Mesendoderm (in vitro differentiated cells): Measurements from ENCODE around the gene CORO1A. TPM values are rescaled to one million over a fixed set of nuclear protein-coding genes. Genes with fewer than 3 reads are reported as not detected.
A peak's percentile ranks its signal among the peaks of the same experiment; 100 is the strongest.

ENCODE experiments used
- DNase-seq: peaks from one replicate; pipeline ENCODE4 v3.0.0; 2013
- H2AK5ac ChIP-seq: 2 replicates; pipeline ENCODE4 v1.6.1; 2013; ENCODE audit warnings: low read length, inconsistent platforms
- H2BK120ac ChIP-seq: 2 replicates; pipeline ENCODE4 v1.6.1; 2013; ENCODE audit warnings: low read depth, mild to moderate bottlenecking, low read length, moderate library complexity, mixed read lengths
- H2BK15ac ChIP-seq: replicated peaks from 2 replicates; pipeline ENCODE4 v1.6.1; 2013; ENCODE audit warnings: low read depth, mild to moderate bottlenecking, moderate library complexity
- H2BK5ac ChIP-seq: 2 replicates; pipeline ENCODE4 v1.6.1; 2013; ENCODE audit warnings: low read length, inconsistent platforms
- H3K18ac ChIP-seq: 2 replicates; pipeline ENCODE4 v1.6.1; 2013; ENCODE audit warnings: mild to moderate bottlenecking, low read length, mixed read lengths
- H3K23ac ChIP-seq: one replicate; pipeline ENCODE4 v1.6.1; 2013; ENCODE audit warnings: low read length
- H3K27ac ChIP-seq: 2 replicates; pipeline ENCODE4 v1.5.1; 2013; ENCODE audit warnings: low read depth, mild to moderate bottlenecking, inconsistent platforms, low read length, moderate library complexity
- H3K27me3 ChIP-seq: 2 replicates; pipeline ENCODE4 v1.6.1; 2013; ENCODE audit warnings: low read length, control low read depth, mild to moderate bottlenecking, inconsistent platforms; ENCODE audit not compliant: insufficient read depth, poor library complexity
- H3K36me3 ChIP-seq: 2 replicates; pipeline ENCODE4 v1.6.1; 2013; ENCODE audit warnings: low read length, inconsistent platforms; ENCODE audit not compliant: control insufficient read depth, insufficient read depth
- H3K4ac ChIP-seq: one replicate; pipeline ENCODE4 v1.6.1; 2013; ENCODE audit warnings: low read depth, mild to moderate bottlenecking, low read length, moderate library complexity
- H3K4me1 ChIP-seq: 2 replicates; pipeline ENCODE4 v1.6.1; 2013; ENCODE audit warnings: low read depth, low read length, inconsistent platforms; ENCODE audit not compliant: control insufficient read depth
- H3K4me2 ChIP-seq: 2 replicates; pipeline ENCODE4 v1.6.1; 2013; ENCODE audit warnings: low read length
- H3K4me3 ChIP-seq: 2 replicates; pipeline ENCODE4 v1.5.1; 2013; ENCODE audit warnings: mild to moderate bottlenecking, low read length
- H3K56ac ChIP-seq: one replicate; pipeline ENCODE4 v1.6.1; 2013; ENCODE audit warnings: low read length
- H3K79me1 ChIP-seq: 2 replicates; pipeline ENCODE4 v1.6.1; 2013; ENCODE audit warnings: low read length, inconsistent platforms
- H3K79me2 ChIP-seq: 2 replicates; pipeline ENCODE4 v1.6.1; 2013; ENCODE audit warnings: mild to moderate bottlenecking, low read length; ENCODE audit not compliant: control insufficient read depth, insufficient read depth
- H3K9ac ChIP-seq: 2 replicates; pipeline ENCODE4 v1.6.1; 2013; ENCODE audit warnings: low read length, inconsistent platforms
- H4K5ac ChIP-seq: one replicate; pipeline ENCODE4 v1.6.1; 2013; ENCODE audit warnings: low read length
- H4K8ac ChIP-seq: one replicate; pipeline ENCODE4 v1.6.1; 2013; ENCODE audit warnings: low read depth, mild to moderate bottlenecking, control low read depth, low read length, moderate library complexity
- WGBS: extraction: QIAGEN DNeasy Blood & Tissue Kit; methylation state at CpG from one replicate; pipeline ENCODE4 v1.1.7; 2013; ENCODE audit warnings: low lambda C conversion rate, missing lambda C conversion rate; ENCODE audit not compliant: insufficient coverage; ENCODE audit errors: extremely low coverage; 5-methylcytosine and 5-hydroxymethylcytosine counted together
- polyA plus RNA-seq, 2 experiments: library from polyadenylated mRNA; stranded (reverse); fragments of 200-250 nt; gene quantifications; one replicate each; pipeline ENCODE4 v1.2.3, GENCODE V29; 2013

CORO1A gene
- 6.3 TPM for polyA plus RNA-seq (2013, experiment 1 of 2)
- polyA plus RNA-seq (2013, experiment 2 of 2) = 6.9 TPM

DNA sequence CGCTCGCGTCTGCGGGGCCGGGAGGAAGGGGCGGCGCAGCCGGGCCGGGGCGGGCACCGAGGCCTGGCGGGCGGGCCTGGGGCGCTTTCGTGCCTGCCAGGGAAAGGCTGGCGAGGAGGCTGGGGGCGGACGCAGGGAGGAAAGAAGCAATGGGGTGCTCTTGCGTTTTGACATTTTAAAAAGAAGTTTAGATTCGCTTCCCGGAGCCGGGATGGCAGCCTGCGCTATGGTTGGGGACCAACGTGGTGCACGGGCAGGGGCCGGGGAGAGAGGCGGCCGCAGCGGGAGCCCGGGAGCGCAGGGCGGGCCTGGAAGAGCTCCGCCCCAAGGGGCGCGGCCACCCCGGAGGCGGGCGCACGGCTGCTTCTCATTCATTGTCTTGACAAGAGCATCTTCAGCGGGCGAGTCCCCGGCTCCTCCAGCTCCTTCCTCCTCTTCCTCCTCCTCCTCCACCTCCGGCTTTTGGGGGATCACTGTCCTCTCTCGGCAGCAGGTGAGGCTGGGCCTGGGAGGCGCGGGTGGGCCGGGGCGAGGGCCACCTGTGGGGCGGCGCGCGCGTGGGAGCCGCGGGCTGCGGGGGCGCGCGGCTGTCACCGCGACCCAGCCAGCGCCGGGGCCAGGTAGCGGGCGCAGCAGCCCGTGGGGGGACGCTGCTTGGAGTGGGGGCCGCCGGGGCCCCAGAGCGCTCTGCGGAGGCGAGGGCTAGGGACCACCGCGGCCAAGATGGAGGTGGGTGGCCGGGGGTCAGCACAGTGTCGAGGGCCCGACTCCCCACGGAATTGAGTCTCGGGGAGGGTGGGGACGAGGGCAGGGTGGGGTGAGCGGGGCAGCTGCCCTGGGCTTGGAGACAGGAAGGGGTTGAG, at the start of gene CORO1A:
Gene CORO1A, plus strand, starts transcription at position 370 of the 863 bp plus-strand sequence. CDS start 1,608 bp downstream, outside the sequence.
- Histone ChIP-seq H2BK15ac (no peak within 1 kb of the TSS), H2BK120ac (no peak within 1 kb of the TSS), H3K18ac (no peak within 1 kb of the TSS), H2BK5ac (no peak within 1 kb of the TSS), H3K9ac (peak within 1 kb of the TSS; percentile 70), H4K5ac (no peak within 1 kb of the TSS), H3K4me1 (no peaks in the 10 kb centered on the region), H3K23ac (no peak within 1 kb of the TSS), H3K79me1 (no peaks in the 10 kb centered on the region), H3K79me2 (no peaks in the 10 kb centered on the region), H3K4me2 (peak within 1 kb of the TSS; percentile 84), H3K27ac (no peak within 1 kb of the TSS), H3K4ac (no peak within 1 kb of the TSS), H3K27me3 (no peaks in the 10 kb centered on the region), H3K4me3 (peak within 1 kb of the TSS; percentile 47), H3K36me3 (no peaks in the 10 kb centered on the region), H4K8ac (no peak within 1 kb of the TSS), H2AK5ac (no peak within 1 kb of the TSS), H3K56ac (peak within 1 kb of the TSS; percentile 87)
- DNase-seq = peak; percentile 84
- no CpG with 5 or more reads among the region's 81 CpGs for WGBS

DNA sequence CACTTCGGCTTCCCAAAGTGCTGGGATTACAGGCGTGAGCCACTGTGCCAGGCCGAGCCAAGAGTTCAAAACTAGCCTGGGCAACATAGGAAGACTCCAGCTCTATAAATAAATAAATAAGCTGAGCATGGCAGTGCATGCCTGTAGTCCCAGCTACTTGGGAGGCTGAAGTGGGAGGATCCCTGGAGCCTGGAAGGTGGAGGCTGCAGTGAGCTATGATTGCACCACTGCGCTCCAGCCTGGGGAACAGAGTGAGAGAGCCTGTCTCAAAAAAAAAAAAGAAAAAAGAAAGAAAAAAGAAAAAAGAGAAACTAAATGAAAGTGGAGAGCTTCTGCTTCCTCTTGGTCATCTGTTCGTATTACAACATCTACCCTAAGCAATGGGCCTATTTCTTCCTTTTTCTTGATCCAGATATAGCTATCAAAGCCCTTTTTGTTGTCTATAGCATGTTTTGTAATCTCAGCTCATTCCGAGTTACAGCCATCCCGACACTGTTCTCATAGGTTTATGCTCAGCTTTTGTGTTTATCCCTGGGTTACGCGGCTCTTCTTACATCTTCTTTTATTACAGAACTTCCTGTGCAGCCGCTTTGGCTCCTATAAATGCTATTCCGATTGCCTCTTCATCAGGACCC, 46.3 kb upstream of the CORO1A start:
- no peak overlapping the region for H4K8ac ChIP-seq
- no CpG with 5 or more reads among the region's 11 CpGs for WGBS
- no peak overlapping the region for H3K9ac ChIP-seq
- no peaks in the 10 kb centered on the region for H3K79me2 ChIP-seq
- H4K5ac ChIP-seq = no peak overlapping the region
- H3K18ac ChIP-seq = no peak overlapping the region
- H3K79me1 ChIP-seq = no peaks in the 10 kb centered on the region
- H3K4me1 ChIP-seq = no peaks in the 10 kb centered on the region
- H3K27me3 ChIP-seq = no peaks in the 10 kb centered on the region
- H2AK5ac ChIP-seq = no peak overlapping the region
- H3K4me2 ChIP-seq = no peak overlapping the region
- H2BK5ac ChIP-seq = no peak overlapping the region
- H2BK120ac ChIP-seq = no peak overlapping the region
- no peak overlapping the region for H3K56ac ChIP-seq
- no peaks in the 10 kb centered on the region for H3K36me3 ChIP-seq
- DNase-seq = no peak
- no peak overlapping the region for H3K23ac ChIP-seq
- no peak overlapping the region for H3K4ac ChIP-seq
- H3K4me3 ChIP-seq = no peak overlapping the region
- H3K27ac ChIP-seq = no peak overlapping the region
- H2BK15ac ChIP-seq = no peak overlapping the region

DNA sequence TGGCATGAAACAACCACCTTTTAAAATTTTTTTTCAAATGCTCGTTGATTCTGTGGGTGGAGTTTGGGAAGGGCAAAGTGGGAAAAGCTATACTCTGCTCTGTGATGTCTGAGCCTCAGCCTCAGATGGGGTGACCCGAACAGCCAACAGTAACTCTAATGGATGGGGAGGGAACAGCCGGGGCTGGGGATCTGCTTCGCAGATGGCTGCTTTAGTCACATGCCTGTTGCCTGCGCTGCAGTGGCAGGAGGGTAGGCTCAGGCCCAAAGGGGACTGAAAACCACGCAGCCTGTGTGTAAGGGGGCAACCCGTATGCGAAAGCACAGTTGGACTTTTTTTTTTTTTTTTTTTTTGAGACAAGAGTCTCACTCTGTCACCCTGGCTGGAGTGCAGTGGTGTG, 45.5 kb upstream of the CORO1A start:
- Histone ChIP-seq H3K27ac (no peak overlapping the region), H4K5ac (no peak overlapping the region), H3K9ac (no peak overlapping the region), H2AK5ac (no peak overlapping the region), H3K18ac (no peak overlapping the region), H3K4ac (no peak overlapping the region), H4K8ac (no peak overlapping the region), H3K4me3 (no peak overlapping the region), H2BK15ac (no peak overlapping the region), H3K56ac (no peak overlapping the region), H3K4me2 (no peak overlapping the region), H3K79me2 (no peaks in the 10 kb centered on the region), H2BK5ac (no peak overlapping the region), H3K27me3 (no peaks in the 10 kb centered on the region), H3K36me3 (no peaks in the 10 kb centered on the region), H2BK120ac (no peak overlapping the region), H3K4me1 (no peaks in the 10 kb centered on the region), H3K79me1 (no peaks in the 10 kb centered on the region), H3K23ac (no peak overlapping the region)
- DNase-seq = no peak
- no CpG with 5 or more reads among the region's 8 CpGs for WGBS

DNA sequence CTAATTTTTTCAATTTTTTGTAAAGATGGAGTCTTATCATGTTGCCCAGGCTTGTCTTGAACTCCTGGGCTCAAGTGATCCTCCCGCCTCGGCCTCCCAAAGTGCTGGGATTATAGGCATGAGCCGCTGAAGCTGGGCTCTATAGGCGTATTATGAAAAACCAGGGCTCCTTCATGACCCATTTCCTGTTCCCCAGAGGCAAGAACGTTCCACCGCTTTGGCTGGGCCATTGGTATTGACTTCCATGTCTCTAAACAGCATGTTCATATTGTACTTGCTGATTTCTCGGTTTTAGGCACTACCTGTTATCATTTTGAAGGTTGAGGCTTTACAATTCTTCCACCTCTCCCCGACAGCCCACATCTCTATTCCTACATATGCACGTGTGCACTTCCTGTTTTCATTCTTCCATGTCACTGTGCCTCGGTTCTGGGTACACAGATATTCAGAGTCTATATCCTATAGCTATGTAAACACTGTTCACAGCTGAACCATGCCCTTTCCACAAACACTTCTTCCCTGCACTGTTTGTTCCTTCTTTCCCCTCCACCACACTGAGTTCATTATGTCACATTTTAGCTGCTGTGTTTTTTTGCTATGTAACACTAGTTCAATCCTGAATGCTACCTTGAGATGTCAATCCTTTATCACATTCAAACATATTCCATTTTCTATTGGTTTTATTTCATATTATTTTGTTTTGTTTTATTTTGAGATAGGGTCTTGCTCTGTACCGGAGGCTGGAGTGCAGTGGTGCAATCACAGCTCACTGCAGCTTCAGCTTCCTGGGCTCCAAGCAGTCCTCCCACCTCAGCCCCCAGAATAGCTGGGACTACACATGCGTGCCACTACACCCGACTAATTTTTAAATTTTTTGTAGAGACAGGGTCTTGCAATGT, 43.6 kb upstream of the CORO1A start:
- H2BK120ac ChIP-seq = no peak overlapping the region
- no peak overlapping the region for H3K4me2 ChIP-seq
- H4K8ac ChIP-seq = no peak overlapping the region
- no peak overlapping the region for H3K56ac ChIP-seq
- H3K79me2 ChIP-seq = no peaks in the 10 kb centered on the region
- no peak overlapping the region for H4K5ac ChIP-seq
- WGBS = no CpG with 5 or more reads among the region's 13 CpGs
- H2AK5ac ChIP-seq = no peak overlapping the region
- H3K23ac ChIP-seq = no peak overlapping the region
- H3K18ac ChIP-seq = no peak overlapping the region
- H3K36me3 ChIP-seq = no peaks in the 10 kb centered on the region
- H3K9ac ChIP-seq = no peak overlapping the region
- DNase-seq = no peak
- H3K79me1 ChIP-seq = no peaks in the 10 kb centered on the region
- no peaks in the 10 kb centered on the region for H3K27me3 ChIP-seq
- H2BK15ac ChIP-seq = no peak overlapping the region
- no peak overlapping the region for H3K4me3 ChIP-seq
- H3K27ac ChIP-seq = no peak overlapping the region
- H3K4me1 ChIP-seq = no peaks in the 10 kb centered on the region
- no peak overlapping the region for H3K4ac ChIP-seq
- H2BK5ac ChIP-seq = no peak overlapping the region

DNA sequence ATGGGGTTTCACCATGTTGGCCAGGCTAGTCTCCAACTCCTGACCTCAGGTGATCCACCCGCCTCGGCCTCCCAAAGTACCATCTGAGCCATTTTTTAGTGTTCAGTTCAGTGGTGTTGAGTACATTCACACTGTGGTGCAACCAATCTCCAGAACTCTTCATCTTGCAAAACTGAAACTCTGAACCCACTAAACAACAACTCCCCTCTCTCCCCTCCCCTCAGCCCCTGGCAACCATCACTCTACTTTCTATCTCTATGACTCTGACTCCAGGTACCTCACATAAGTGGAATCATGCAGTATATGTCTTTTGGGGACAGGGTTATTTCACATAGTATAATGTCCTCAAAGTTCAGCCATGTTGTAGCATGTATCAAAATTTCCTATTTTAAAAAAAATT, 41.7 kb upstream of the CORO1A start:
- no peak overlapping the region for H3K9ac ChIP-seq
- no peak overlapping the region for H3K4me2 ChIP-seq
- no peaks in the 10 kb centered on the region for H3K79me2 ChIP-seq
- H3K4me3 ChIP-seq = no peak overlapping the region
- H4K5ac ChIP-seq = no peak overlapping the region
- H2BK15ac ChIP-seq = no peak overlapping the region
- no CpG with 5 or more reads among the region's 2 CpGs for WGBS
- no peak overlapping the region for H4K8ac ChIP-seq
- H3K27me3 ChIP-seq = no peaks in the 10 kb centered on the region
- H2AK5ac ChIP-seq = no peak overlapping the region
- H3K27ac ChIP-seq = no peak overlapping the region
- no peak overlapping the region for H3K4ac ChIP-seq
- H2BK5ac ChIP-seq = no peak overlapping the region
- no peak for DNase-seq
- H3K4me1 ChIP-seq = no peaks in the 10 kb centered on the region
- no peaks in the 10 kb centered on the region for H3K36me3 ChIP-seq
- H2BK120ac ChIP-seq = no peak overlapping the region
- no peak overlapping the region for H3K23ac ChIP-seq
- H3K56ac ChIP-seq = no peak overlapping the region
- H3K18ac ChIP-seq = no peak overlapping the region
- no peaks in the 10 kb centered on the region for H3K79me1 ChIP-seq
